ENCODE results near the gene LHX6. TPM values are rescaled to one million over a fixed set of nuclear protein-coding genes. Genes with fewer than 3 reads are reported as not detected.
A peak's percentile ranks its signal among the peaks of the same experiment; 100 is the strongest.

LHX6 gene
- total RNA-seq, 1 donor from 2014 or later: 4.4 TPM

GRCh38 chr9:122214507-122214906, 14.2 kb downstream of the LHX6 start:
- H3K36me3 ChIP-seq: no peaks in the 10 kb centered on the region
- DNase-seq: no peak
- no peak overlapping the region for H3K27ac ChIP-seq (replicated peaks)
- H3K9me3 ChIP-seq (replicated peaks): no peaks in the 10 kb centered on the region
- no peak for TF ChIP-seq CTCF (IDR thresholded peaks at IDR 0.05; ENCODE audit: borderline replicate concordance)
- H3K27me3 ChIP-seq (ENCODE audit: low read depth): peaks cover 96% of the 10 kb centered on the region
- H3K4me1 ChIP-seq: peaks cover 25% of the 10 kb centered on the region
- H3K4me3 ChIP-seq: peak overlapping the region; percentile 58
- intact Hi-C loops (cut with micrococcal nuclease): no loop called here

GRCh38 chr9:122213589-122214413, 15.0 kb downstream of the LHX6 start:
- Histone ChIP-seq H3K36me3 (no peaks in the 10 kb centered on the region), H3K27ac (replicated peaks) (no peak overlapping the region), H3K9me3 (replicated peaks) (no peaks in the 10 kb centered on the region), H3K4me1 (peaks cover 18% of the 10 kb centered on the region), H3K4me3 (peak overlapping the region; percentile 58), H3K27me3 (ENCODE audit: low read depth) (peaks cover 95% of the 10 kb centered on the region)
- intact Hi-C loops (cut with micrococcal nuclease): no loop called here
- DNase-seq: no peak
- TF ChIP-seq CTCF (IDR thresholded peaks at IDR 0.05; ENCODE audit: borderline replicate concordance): no peak

GRCh38 chr9:122213102-122213588, 15.6 kb downstream of the LHX6 start:
- H3K27me3 ChIP-seq (ENCODE audit: low read depth): peaks cover 88% of the 10 kb centered on the region
- H3K4me1 ChIP-seq: peaks cover 12% of the 10 kb centered on the region
- intact Hi-C loops (cut with micrococcal nuclease): no loop called here
- no peaks in the 10 kb centered on the region for H3K36me3 ChIP-seq
- H3K9me3 ChIP-seq (replicated peaks): no peaks in the 10 kb centered on the region
- H3K27ac ChIP-seq (replicated peaks): no peak overlapping the region
- no peak for TF ChIP-seq CTCF (IDR thresholded peaks at IDR 0.05; ENCODE audit: borderline replicate concordance)
- peak overlapping the region; percentile 58 for H3K4me3 ChIP-seq
- DNase-seq: no peak

- intact Hi-C loops (cut with micrococcal nuclease): no loop called here
- no peaks in the 10 kb centered on the region for H3K9me3 ChIP-seq (replicated peaks)
- peaks cover 82% of the 10 kb centered on the region for H3K27me3 ChIP-seq (ENCODE audit: low read depth)
- TF ChIP-seq CTCF (IDR thresholded peaks at IDR 0.05; ENCODE audit: borderline replicate concordance): no peak
- H3K4me3 ChIP-seq: no peak overlapping the region
- DNase-seq: no peak
- H3K4me1 ChIP-seq: peaks cover 12% of the 10 kb centered on the region
- no peak overlapping the region for H3K27ac ChIP-seq (replicated peaks)
- no peaks in the 10 kb centered on the region for H3K36me3 ChIP-seq
These were observed 16.2 kb downstream of the LHX6 start for GRCh38 chr9:122212473-122213004.

GRCh38 chr9:122209451-122209850, 19.3 kb downstream of the LHX6 start:
- peaks cover 51% of the 10 kb centered on the region for H3K27me3 ChIP-seq (ENCODE audit: low read depth)
- intact Hi-C loops (cut with micrococcal nuclease): no loop called here
- no peak overlapping the region for H3K27ac ChIP-seq (replicated peaks)
- H3K36me3 ChIP-seq: no peaks in the 10 kb centered on the region
- no peak for DNase-seq
- TF ChIP-seq CTCF (IDR thresholded peaks at IDR 0.05; ENCODE audit: borderline replicate concordance): no peak
- peaks cover 12% of the 10 kb centered on the region for H3K4me1 ChIP-seq
- no peak overlapping the region for H3K4me3 ChIP-seq
- no peaks in the 10 kb centered on the region for H3K9me3 ChIP-seq (replicated peaks)

Data from left ventricle myocardium inferior (tissue), 1 donor.